GM19468 (cell line): ENCODE measurements around the gene PRKAG2.

Experiments used
- ATAC-seq: cut with Tn5 transposase; IDR thresholded peaks from one replicate; pipeline ENCODE4 v1.9.1; 2021; ENCODE audit warnings: mild to moderate bottlenecking, moderate library complexity, moderate number of reproducible peaks; ENCODE audit not compliant: unreplicated experiment; ENCODE audit errors: extremely low read depth

The PRKAG2 gene

DNA sequence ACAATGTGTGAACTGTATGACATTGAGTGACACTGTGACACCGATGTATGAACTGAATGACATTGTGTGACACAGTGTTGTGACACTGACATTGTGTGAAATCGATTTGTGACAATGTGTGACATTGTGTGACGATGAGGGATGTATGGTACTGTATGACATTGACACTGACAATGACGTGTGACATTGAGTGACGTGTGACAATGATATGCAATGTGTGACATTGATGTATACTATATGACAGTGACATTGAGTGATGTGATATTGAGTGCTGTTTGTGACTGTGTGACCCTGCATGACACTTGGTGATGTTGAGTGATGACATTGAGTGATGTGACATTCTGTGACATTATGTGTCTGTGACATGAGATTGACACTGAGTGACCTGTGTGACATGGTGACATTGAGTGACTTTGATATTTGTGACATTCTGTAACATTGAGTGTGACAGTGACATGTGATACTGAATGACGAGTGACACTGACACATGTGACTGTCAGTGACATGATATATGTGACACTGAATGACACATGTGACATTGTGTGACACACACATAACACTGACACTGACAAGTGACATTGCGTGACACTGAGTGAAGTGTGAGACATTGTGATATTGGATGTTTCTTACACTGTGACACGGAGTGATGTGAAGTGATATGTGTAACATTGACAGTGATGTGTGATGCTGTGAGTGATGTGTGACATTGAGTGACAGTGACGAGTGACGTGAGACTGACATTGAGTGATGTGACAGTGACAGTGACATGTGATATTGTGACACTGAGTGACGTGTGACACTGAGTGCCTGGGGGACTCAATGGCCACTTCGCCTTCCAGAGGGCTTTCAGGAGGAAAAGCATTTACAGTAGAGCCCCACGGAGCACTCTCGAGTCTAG, 167.5 kb downstream of the PRKAG2 start:
- no peak for ATAC-seq

GRCh38 chr7:151708610-151709009, 168.3 kb downstream of the PRKAG2 start:
- no peak for ATAC-seq

DNA sequence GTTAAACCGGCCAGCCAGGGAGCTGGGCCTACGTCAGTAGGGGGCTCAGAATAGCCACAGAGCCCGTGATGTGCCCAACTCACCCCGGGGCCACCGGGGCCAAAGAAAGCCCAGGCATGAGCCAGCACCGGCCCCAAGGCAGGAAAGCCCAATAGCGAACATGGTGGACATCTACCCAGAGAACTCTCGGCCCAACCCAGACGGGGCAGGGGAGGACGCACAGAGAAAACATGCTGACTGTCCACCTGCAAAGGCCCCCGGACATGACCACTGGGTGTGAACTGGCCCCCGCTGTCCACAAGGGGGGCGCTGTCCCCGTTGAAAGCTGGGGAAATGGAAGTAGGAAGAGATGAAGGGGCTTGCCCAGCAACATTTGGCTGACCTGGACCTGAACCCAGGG, 169.2 kb downstream of the PRKAG2 start:
- no peak for ATAC-seq

DNA sequence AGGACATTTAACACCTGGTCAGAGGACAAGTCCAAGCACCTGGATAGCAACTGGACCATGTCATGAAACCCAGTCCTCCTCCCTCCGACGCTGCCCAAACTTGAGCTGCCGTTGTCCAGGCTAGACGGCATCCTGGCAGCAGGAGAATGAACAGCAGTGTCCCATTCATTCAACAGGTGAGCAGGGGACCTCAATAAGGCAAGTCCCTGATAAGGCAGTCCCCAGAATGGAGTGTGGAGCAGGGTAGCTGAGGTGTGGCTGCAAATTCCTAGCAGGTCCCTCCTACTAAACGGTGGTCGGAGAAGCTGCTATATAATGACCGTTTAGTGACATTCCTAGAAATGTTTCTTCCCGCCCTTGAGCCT, 169.8 kb downstream of the PRKAG2 start:
- no peak for ATAC-seq

GRCh38 chr7:151706277-151707104, 170.4 kb downstream of the PRKAG2 start:
- no peak for ATAC-seq

GRCh38 chr7:151705636-151706276, 171.2 kb downstream of the PRKAG2 start:
- ATAC-seq, result no peak

DNA sequence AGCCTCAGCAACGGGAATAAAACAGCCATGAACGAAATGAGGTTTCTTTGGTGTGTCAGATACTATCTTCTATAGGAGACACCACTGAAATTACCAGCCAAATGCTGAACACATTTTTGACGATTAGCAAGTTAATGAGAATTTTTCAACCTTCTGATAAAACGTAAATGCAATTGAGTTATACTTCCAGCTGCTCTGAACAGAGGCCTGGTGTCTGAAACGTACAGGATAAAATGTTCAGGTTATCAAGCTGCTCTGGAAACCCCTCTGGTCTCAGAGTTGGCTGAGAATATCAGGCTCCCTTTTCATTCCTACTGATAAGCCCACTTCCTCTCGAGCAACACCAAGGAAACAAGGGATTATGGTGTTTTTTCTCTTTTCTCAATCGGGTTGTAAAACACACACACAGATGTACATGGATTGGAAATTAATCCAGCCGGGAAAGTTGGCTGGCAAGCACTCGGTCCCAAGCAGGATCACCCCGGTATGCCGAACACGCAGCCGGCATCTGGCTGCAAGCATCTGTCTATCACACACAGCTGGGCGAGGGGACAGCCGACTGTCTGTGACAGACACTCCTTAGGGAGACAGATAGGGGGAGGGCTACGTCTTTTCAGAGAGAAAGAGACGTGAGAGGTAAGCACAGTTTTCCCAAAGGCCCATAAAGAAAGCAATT, 171.8 kb downstream of the PRKAG2 start:
- no peak for ATAC-seq

DNA sequence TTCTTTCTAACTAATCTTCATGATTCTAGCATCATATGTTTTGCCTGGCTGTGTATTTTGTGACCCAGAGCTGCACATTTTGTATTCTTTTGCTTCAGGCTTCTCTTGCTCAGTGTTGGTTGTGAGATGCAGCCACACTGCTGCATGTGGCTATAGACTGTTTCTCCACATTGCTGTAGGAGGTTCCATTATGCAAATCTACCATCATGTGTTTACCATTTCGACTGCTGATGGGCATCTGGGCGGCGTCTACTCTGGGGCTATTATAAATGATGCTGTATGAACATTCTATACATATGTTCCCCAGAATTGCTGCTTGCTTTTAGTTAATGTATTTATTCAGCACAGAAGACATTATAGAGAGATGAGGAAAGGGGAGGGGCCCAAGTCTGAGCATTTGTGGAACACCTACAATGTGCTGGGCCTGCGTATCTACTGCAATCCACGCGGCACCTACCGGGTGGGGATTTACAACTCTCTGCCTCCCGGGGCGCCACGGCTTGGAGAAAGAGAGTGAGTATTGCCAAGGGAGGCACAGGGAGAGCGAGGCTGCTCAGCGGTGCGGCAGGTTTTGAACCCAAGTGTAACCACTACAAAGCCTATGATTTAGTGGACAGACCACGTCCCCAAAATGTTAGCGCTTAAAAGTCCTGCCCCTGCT, 172.5 kb downstream of the PRKAG2 start:
- ATAC-seq, result no peak

DNA sequence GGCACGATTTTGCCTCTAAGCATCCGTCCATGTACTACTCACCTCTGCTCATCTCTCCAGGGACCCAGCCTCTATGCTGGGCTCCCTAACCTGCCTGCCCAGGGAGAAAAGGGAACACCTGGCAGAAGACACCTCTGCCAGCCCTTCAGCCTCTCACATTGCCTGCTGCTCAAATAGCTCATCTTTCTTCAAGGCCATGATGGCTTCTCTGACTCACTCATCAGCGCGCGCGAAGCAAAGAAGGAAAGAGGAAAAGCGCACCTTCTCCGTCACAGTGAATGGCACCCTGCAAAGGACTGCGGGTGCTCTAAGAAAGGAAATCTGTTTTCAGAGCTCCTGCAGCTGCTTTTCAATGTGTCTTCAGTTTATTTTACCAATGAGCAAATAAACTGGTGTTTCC, 174.0 kb downstream of the PRKAG2 start:
- no peak for ATAC-seq

- no peak for ATAC-seq
Measured at GRCh38 chr7:151700586-151701165, 176.2 kb downstream of the PRKAG2 start.

DNA sequence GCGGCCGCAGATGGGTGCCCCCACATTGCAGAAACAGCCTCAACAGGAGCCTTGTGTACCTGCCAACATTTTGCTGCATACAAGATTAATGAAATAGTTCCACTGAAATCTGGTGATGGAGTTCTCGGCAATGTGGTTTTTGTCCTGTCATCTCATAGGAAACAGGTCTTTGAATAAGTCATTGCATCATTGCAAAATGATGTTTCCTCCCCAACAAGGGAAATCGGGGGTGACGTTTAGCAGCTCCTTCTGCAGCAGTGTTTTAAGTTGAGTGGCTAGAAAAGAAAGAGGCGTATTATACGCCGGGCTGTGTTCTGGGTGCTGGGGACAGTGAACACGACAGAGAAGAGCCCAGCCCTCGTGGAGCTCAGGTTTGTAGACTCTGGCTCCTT, 177.0 kb downstream of the PRKAG2 start:
- ATAC-seq, result no peak

DNA sequence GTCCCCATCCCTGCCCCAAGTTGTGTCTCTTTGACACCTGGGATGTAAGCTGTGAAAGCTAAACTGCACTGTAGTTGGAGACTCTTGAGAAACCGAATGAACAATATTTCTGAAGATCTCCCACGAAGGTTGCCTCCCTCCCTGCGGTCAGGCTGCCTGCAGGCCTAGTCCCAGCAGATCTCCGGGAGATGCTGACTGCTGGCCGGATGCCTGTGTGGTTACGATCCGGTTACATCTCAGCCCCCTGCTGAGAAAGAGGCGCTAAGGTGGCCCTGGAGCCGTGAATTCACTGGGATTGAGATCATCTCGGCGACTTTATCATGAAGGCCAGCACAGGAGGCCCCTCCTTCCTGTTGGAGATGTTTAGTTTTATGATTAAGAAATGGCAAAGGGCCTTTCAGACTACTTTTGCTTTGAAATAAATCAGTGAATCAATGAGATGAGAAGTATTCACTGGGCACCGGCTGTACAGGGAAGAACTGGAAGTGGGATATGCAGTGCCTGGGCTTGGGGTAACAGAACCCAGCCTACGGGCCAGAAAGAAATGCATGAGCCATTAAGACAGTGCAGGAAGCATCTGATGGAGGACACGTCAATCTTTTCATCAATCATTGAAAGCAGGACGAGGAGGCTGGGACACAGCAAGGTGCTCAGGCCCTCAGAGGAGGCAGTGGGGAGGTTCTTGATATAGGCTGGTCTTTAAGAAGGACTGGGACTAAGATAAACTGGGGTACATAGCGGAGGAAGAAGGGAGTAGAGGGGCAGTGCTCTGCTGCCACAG, 177.6 kb downstream of the PRKAG2 start:
- ATAC-seq, result no peak

GRCh38 chr7:151697942-151698341, 179.0 kb downstream of the PRKAG2 start:
- no peak for ATAC-seq

- no peak for ATAC-seq
Measured at GRCh38 chr7:151697515-151697895, 179.4 kb downstream of the PRKAG2 start.

DNA sequence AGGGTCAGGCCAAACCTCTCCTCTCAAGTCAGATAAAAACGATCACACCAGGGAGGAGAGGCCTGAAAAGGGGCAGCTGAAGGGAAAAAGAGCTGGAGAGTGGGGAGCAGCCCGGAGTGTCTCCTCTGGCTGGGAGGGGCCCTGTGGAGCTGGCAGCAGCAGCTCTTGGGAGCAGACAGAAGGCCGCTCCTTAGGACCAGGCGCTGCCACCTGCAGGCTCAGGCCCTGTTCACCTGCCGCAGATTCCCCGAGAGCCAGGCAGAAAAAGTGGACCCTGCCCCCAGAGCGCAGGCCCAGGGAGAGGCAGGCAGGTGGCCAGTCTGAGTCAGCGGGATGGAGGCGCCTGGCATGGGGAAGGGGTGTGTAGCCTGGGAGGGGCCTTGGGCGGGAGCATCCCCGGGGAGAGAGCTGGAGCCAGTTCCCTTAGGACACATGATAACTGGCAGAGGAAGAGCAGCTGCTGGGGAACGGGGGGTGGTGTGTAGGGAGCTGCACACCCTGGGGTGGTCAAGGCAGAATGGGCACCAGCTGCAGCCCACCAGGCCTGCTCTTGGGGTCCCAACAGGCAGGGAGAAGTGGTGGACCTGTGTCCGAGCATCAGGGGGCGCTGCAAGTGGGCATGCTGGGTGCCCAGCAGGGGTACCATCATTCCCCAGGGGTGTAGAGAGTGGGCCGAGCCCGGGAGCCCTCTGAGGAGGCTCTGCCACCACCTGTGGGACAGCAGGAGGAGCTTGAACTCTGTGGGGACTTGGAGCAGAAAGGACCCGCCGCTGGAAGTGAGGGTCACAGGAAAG, 180.0 kb downstream of the PRKAG2 start:
- no peak for ATAC-seq

DNA sequence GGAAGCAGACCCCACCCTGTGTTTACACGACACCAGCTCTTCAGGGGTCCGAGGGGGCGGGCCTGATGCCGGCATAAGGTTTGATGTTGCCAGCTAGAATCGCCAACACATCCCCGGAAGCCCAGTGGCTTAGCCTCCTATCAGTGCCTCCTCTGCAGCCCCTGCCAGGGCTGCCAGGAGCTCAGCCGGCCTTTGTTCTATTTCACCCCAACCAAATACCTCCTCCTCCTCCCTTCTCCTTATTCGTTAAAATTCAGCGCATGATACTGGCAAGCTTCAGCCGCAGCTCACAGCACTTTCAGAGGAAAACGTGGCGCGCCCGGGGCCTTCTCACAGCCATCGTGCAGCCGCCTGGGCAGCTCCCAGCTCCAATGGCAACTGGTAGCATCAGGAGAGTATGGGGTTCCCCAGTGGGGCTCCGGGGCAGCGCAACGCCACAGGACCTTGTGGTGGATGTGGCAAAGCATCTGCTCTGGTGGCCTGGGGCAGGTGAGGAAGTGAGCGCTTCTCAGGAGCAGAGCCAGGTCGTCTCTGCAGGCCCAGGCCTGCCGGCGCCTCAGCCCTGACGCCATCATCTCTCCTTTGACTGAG, 180.9 kb downstream of the PRKAG2 start:
- no peak for ATAC-seq

DNA sequence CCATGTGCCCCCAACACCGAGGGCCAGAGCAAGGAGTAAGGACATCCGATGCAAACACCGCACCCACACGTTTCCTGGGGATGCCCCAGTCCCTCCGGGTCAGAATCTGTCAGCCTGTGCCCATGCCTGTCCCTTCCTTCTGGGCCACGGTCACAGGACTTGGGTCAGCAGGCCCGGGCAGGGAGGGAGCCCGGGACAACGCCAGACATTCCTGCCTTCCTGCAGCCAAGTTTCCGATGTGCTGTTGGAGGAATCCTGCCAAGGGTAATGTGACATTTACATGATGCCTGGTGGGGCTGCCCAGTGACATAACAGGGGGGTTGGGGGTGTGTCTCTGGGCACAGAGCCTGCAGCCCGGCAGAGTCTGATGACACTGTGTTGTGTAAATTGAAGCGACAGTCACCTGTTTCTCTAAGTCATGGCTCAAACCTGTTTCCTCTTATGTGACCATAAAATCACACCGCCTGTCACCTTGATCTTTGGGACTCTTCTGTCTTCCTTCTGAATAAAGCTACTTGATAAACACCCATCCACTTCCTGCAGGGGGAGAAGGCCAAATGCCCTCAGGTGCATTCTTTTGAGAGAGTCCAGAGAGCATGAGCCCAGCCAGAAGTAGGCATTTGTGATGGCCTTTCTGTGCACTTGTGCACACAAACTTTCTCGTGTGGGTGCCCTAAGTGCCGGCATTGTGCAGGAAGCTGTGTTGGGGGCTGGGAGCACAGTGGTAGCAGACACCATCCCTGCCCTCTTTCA, 181.9 kb downstream of the PRKAG2 start:
- no peak for ATAC-seq
